ACHN (cell line): Measurements from ENCODE around the gene PNMT.

Source experiments
- DNase-seq: peaks from one replicate; pipeline ENCODE4 v3.0.0-alpha.2; 2015
- in situ Hi-C: cut with HindIII; loops from 2 replicates; pipeline ENCODE4 v1.10.0; 2017; ENCODE audit warnings: low sequenced_read_pairs, low pct_ligation_motif_present, low pct_unique_long_range_greater_than_20kb

The PNMT gene

DNA sequence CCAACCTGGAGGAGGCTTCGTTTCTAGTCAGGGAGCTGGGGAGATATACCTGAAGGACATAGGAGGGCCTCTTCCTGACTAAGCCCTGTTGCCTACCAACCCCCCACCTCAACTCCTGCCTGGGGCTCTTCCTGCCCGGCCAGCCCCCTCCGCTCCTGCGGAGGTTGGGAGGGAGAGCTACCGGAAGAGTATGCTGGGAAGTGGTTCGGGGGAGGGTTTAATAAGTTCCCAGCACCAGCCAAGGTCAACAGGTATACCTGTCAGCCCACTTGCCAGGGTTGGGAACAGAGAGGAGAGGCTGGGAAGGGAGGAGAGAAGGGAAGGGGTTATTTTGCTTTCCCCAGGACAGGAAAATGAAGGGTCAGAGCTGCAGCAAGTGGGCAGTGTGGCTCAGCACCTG, 36.9 kb upstream of the PNMT start:
- no peak for DNase-seq
- in situ Hi-C loops, result no loop called here

DNA sequence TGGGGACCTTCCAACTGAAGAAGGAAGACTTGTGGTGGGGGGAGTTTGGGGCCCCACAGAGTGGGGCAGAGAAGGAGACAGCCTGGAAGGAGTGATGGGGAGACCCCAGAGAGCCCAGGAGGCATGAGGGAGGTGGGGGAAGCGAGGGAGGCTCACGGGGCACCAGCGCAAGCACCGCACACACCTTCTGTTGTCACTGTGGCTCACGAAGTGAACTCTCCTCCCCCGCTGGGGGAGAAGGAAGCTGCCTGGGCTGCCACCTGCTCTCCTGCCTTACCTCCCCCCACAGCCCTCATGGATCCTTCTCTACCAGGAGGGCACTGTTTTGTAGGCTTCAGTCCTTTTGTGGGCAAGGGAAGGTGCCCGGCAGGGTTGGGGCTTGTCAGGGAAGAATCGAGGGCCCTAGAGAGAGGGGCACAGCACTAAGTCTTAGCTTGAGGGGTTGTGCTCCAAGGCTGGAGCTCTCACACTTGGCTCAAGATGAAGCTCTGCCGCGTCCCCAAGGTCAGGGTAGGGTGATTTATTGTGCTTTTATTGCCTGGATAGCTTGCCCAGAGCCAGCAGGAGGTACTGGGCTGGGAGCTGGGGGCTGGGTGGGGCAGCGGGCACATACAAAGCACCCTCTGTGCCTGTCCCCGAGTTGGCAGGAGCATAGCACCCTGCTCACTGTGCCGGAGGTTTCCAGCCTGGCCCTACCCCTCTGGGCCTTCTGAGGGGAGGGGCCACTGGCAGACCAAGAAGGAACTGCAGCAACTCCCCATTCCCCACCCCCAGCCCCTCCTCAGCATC, 35.9 kb upstream of the PNMT start:
- DNase-seq, result no peak
- in situ Hi-C loops, result no loop called here

DNA sequence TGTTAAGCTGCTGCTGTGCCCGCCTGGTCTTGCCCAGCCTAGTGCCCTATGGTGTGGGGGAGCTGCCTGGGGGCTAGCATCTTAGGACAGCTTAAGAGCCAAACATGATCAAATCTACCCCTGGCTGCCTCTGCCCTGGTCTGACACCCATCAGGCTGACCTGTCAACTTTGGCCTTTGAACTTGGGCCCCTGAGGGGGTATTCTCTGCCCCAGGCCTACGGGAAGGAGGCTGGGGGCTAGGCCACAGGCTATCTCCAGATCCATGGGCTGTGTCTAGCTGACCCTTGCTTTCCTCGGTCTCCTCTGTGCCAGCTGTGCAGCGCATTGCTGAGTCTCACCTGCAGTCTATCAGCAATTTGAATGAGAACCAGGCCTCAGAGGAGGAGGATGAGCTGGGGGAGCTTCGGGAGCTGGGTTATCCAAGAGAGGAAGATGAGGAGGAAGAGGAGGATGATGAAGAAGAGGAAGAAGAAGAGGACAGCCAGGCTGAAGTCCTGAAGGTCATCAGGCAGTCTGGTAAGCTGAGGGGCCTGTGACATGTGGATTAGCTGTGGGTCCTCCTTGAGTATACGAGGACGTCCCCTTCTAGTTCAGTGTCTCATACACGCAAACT, 34.6 kb upstream of the PNMT start:
- no peak for DNase-seq
- in situ Hi-C loops, result no loop called here

DNA sequence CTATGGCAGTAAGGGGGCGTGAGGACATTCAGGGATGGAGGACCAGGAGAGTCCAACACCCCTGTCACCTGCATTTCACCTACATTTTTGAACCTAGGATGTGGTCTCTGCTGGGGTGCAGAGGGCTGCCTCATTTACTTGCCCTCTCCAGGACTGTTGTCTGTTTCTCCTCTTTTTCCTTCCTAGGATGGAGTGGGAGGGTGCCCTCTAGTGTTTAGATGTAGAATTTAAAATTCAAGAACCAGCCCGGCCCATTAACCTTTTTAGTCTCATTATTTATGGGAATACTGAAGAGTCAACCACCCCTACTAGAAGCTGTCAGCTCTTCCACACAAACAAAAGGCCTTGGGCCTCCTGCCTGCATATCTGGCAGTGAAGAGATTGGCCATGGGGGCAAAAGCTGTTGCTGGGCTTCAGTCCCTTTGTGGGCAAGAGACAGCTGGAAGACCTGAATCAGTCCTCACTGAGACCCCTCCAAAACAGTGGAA, 33.8 kb upstream of the PNMT start:
- DNase-seq, result peak; percentile 57
- in situ Hi-C loops, result no loop called here

DNA sequence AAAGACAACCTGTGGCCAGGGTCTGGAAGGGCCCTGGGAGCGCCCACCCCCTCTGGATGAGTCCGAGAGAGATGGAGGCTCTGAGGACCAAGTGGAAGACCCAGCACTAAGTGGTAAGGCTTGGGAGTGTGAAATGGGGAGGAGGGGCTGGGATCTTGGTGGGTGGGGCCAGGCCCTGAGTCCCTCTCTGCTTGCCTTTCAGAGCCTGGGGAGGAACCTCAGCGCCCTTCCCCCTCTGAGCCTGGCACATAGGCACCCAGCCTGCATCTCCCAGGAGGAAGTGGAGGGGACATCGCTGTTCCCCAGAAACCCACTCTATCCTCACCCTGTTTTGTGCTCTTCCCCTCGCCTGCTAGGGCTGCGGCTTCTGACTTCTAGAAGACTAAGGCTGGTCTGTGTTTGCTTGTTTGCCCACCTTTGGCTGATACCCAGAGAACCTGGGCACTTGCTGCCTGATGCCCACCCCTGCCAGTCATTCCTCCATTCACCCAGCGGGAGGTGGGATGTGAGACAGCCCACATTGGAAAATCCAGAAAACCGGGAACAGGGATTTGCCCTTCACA, 32.6 kb upstream of the PNMT start:
- in situ Hi-C loops, result no loop called here
- DNase-seq, result no peak

DNA sequence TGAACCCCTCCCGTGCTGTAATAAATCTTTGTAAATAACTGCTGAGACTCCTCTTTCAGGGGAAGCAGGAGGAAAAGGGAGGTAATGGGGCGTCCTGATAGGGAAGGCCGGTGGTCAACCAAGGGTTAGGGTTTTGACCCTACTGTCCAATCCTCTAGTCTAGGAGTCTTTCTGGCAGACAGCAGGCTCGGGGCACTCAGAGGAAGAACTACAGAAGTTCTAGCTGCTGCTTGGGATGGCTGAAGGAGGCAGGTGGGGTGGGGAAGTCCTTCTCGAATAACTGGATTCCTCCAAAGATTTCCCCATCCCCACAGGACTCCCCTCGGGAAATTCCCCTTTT, 31.7 kb upstream of the PNMT start:
- in situ Hi-C loops, result no loop called here
- no peak for DNase-seq

DNA sequence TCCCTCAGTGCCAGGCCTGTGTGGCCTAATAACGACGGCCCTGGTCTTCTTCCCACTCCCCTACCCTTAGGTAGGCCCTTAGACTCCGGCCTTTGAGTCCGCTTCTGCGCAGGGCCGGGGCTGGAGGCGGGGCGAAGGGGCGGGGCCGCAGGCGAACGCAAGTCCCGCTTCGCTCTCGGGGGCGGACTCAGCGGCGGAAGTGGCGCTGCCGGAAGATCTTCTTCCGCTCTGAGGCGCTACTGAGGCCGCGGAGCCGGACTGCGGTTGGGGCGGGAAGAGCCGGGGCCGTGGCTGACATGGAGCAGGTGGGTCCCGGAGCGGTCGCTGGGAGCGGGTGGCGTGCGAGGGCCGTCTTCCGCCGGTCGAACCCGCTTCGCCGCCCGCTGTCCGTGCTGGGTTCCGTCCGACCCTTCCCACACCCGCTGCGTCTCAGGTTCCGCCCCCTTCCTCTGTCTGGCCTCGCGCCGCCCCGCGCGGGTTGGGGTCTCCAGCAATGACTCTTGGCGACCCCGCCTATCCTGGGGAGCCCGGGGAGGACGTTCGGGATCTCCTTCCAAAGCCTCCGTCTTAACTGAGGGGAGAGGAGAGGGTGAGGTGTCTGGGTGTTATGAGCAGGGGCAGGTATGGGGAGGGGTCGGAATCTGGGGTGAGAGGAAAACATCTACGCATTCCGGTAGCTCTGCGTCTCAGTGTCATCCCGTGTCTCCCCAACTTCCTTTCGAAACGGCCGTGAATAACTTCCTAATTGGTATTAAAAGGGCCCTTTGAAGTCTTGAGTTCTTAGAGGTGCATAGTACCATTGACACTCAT, 31.1 kb upstream of the PNMT start, which contains the start of gene STARD3:
Gene STARD3 (plus strand): TSS at position 218 of the 810 bp plus-strand sequence. CDS start 16,388 bp downstream, outside the sequence.
- in situ Hi-C loops, result no loop called here
- DNase-seq, result peak; percentile 89

DNA sequence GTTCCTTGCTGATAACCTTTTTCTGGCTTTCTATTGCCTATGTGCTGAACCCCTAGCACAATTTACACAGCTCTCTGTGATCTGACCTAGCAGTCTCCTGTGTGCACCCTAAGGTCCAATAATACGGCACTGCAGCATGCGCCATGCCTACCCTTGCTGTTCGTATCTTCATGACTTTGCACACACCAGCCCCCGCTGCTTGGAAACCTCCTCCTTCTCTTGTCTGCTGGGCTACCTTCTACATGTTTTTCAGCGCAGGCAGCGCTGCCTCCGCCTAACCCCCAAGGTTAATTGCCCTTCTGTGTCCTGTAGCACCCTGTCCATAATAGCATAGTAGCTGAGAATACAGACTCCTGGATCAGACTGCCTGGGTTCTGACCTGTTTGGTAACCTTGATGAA, 29.9 kb upstream of the PNMT start:
- DNase-seq, result no peak
- in situ Hi-C loops, result no loop called here

DNA sequence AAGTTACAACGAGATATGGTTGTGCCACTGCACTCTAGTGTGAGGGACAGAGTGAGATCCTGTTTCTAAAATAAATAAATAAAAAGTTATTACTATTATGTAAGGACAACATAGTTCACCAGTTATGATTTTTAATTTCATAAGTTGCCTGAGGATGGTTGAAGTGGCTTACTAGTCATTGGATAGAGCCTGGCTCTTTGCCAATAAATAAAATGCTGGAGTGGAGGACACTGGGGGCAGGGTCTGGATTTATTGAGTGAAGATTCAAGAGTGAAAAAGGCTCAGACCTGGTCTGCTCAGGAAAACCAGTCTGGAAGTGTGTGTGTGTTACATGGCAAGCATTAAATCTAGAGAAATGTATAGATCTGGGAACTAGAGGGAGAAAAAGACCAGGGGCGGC, 29.2 kb upstream of the PNMT start:
- in situ Hi-C loops, result no loop called here
- DNase-seq, result no peak

DNA sequence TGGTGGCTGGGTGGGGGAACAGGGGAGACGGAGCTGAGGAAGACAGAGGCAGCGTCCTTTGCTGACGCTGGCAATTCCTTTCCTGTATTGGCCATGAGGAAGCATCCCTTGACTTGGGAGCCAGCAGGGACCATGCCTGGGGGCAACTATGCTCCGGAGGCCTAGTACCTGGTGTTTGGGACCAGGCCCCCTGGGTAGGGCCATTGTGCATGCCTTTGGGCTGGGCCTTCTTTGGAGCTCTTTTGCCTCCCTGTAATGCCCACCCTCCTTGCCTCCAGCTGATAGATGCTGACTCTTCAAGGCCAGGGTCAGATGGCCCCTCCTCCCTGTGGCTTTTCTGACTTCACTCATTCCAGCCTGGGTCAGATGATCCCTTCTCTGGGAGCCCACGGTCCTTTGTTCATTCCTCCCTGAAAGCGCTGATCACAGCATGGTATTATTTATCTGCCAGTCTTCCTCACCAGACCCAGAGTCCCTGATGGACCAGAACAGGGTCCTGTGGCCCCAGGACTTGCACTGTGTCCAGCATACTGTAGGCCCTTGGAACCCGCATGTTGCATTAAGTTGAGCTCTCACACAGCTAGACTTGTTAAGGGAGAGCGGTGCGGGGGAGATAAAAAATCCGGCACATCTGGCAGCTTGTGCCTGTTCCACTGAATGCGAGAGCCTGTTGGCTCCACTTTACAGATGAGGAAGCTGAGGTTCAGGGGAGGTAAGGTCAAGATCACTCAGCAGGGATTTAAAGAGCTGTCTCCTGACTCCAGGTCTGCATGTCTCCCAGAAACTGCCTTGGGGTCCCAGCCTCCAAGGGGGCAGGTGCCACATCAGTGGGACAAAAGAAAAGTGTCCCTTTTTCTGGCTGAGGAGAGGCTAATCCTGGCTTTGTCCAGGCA, 28.4 kb upstream of the PNMT start:
- DNase-seq, result no peak
- in situ Hi-C loops, result no loop called here

DNA sequence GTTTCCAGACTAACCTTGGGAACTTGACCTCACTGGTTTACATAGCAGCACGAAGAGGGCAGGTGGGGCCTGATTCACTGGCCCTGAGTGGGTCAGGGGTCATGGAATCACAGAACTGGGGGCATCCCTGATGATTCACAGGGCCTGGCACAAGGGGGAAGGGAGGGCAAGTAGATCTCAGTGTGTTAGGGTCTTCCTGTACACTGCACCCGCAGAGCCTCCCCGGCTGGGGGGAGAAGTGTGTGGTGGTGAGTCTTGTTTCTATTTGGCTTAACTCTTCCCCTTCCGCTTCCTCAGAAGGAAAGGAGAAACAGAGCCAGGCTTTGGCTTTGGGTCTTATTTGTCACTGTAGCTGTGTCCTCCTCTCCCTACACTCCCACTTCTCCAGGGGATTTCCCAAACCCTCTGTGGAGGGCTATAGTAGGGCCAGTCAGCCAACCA, 27.6 kb upstream of the PNMT start:
- DNase-seq, result no peak
- in situ Hi-C loops, result no loop called here

DNA sequence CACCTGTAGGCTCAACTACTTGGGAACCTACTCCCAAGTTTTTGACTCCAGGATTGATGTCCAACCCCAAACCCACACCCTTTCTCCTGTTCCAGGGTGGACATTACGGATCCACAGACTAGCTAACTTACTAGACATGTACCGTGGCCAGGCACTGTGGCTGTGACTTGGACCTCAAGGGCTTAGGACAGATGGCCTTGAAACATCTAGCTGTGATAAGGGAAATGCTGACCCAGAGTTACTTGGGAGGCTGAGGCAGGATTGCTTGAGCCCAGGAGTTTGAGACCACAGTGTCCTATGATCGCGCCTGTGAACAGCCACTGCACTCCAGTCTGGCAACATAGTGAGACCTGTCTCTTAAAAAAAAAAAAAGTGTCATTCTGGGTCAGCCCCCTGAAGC, 27.2 kb upstream of the PNMT start:
- in situ Hi-C loops, result no loop called here
- no peak for DNase-seq

DNA sequence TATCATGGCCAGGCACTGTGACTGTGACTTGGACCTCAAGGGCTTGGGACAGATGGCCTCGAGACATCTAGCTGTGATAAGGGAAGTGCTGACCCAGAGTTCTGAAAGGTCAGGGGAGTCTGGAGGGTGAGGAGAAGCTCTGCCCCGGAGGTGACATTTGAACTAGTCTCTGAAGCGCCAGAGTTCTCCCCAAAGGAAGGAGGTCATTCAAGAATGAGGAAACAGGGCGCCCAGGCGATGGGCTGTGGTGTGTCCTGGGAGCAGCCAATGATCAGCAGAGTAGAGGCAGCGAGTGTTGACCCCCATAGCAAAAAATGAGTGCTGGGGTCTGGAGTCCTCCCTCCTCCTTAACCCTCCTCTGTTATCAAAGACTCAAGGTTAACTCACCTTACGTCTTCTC, 26.4 kb upstream of the PNMT start:
- DNase-seq, result no peak
- in situ Hi-C loops, result no loop called here

DNA sequence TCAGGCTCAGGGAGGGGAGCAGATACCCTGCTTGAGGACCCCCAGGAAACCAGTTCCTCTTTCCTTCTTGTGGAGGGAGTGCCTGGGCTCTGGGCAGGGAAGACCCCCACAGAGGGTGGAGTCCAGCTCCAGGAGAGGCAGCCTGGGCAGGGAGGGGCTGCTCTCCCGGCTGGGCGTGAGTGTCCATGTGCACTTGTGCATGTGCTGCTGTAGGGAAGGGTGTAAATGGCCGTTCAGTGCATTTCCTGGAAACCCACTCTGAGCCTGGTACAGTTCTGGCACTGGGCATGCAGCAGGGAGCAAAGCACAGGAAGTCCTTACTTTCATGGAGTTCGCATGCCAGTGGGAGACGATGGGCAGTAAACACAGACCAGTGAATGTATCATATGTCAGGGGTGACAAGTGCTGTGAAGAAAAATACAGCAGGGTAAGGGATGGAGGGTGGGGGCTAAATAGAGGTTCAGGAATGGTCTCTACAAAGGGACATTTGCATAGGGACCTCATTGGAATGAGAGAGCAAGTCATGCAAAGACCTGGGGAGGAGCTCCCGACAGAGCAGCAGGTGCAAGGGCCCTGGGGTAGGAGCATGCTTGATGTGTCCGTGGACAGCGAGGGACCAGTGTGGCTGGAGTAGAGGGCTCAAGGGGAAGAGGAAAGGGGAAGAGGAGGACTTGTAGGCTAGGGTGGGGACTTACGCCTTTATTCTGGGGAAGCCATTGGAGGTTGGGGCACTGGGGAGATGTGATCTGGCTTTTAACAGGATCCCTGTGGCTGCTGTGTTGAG, 25.8 kb upstream of the PNMT start:
- in situ Hi-C loops, result no loop called here
- DNase-seq, result no peak

DNA sequence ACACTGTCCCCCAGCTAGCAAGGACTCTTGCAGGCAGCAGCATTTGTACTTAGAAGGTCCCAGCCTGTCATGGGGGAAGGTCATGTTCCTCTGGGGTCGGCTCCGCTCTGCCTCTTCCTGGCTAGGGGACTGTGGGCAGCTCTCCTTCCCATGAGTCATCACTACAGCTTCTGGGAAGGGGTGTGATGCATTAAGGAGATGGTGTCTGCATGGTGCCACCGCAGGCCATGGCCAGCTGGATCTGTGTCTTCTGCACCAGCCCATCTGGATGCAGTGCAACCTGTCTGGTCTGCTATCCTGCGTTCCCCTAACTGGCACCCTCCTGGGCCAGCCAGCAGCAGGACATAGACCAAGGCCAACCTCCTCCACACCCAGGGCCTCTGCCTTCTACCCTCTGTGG, 25.0 kb upstream of the PNMT start:
- peak; percentile 22 for DNase-seq
- in situ Hi-C loops, result no loop called here

DNA sequence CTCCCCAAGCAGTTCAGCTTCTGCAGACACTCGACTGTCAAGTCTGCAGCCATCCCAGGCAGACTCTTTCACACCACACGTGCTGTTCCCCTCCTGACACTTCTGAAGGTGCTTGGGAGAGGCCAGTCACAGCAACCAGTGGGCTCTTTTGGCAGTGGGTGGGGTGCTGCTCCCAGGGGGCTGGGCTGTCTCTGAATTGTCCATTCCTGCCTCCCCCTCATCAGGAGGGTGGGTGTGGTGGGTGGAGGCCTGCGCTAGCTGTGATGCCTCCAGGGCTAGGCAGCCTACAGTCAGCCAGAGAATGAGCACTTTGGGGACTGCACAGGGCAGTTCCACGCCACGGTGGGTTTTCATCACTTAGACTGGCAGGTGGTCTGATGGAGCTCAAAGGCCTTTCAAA, 21.0 kb upstream of the PNMT start:
- DNase-seq, result no peak
- in situ Hi-C loops, result no loop called here

DNA sequence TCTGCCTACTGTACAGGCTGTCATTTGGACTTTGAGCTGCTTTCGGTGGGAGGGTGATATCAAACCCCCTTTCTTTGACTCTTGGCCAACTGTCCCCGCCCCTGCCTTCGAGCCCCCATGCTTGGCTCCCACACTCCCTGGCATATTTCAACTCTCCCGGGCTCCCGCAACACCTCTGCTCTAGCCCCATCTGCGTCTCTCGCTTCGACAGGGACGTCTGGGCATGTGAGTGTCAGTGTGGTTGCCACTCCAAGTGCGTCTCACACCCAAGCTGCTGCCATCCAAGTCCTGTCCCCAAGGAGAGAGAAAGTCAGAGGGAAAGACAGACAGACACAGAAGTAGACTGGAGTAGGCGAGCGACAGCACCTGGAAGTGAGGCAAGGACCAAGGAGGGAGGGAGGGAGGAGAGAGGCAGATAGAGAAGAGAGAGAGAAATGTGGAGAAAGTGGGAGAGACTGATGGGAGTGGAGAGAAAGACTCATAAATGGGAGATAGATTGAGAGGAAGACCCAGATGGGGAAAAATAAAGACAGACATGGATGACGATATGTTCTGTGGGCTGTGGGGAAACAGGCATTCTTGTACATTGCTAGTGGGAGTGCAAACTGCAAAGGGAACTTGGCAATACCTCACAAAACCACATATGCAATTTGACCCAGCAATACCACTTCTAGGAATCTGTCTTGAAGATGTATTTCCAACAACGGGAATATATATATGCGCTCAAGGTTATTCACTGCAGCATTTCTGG, 19.5 kb upstream of the PNMT start:
- in situ Hi-C loops, result no loop called here
- DNase-seq, result no peak
